Mesangial cell (primary cell): ENCODE data around the gene PAXX. TPM values are rescaled to one million over a fixed set of nuclear protein-coding genes. Genes with fewer than 3 reads are reported as not detected.

ENCODE experiments used
- total RNA-seq: library from RNA; depleted of rRNA; stranded (reverse); fragments of >200 nt; gene quantifications from 2 replicates; pipeline ENCODE4 v1.2.3, GENCODE V29; 2015

PAXX gene, protein sequence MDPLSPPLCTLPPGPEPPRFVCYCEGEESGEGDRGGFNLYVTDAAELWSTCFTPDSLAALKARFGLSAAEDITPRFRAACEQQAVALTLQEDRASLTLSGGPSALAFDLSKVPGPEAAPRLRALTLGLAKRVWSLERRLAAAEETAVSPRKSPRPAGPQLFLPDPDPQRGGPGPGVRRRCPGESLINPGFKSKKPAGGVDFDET
- 49.2 and 65.2 TPM in 2 replicates for total RNA-seq

GRCh38 chr9:136991993-136992818 is at the start of gene PAXX:
TSS of gene PAXX (plus strand) at chr9:136992422. CDS start at chr9:136992444, 22 bp downstream.

GRCh38 chr9:136944519-136945332 is 47.5 kb upstream of the PAXX start, which contains the start of the genes C8G and FBXW5:
TSS of gene C8G (plus strand) at chr9:136945243. CDS start at chr9:136945321, 78 bp downstream.
TSS of gene FBXW5 (minus strand) at chr9:136944738. CDS start at chr9:136944083, 655 bp downstream.

DNA sequence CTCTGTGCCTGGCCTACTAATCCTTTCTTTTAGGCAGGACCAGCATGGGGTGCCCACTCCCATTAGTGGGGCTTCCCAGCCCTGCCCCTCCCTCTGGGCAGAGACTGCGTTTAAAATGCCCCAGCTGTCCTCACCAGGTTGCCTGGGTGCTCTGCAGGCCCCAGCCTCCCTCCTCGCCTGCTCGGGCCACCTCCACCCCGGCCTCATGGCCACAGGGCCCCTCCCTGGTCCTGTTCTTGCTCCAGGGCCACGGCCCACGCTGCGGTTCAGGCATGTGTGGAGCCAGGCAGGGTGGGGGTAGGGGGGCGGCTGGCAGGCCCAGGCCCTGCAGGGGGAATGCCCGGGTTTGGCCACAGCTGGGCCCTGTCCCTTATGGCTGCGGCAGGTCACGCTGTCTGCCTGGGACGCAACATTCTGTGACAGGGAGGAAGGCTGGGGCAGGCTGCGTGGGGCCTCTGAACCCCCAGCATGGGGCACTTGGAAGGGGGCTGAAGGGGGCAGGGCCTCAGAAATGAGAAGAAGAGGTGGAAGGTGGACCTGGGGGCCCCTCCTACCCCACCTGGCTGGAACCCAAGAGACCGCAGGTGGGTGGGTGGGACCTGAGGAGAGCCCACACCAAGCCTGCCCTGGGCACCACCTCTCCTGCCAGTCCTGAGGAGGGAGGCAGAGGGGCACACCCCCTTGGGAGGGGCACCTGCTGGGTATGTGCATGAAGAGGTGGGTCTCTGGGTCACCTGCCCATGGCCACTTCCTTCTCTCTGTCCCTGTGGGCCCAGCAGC is 40.5 kb upstream of the PAXX start, which contains the start of gene LCN12:
LCN12 (plus strand) TSS at position 733 of the 780 bp plus-strand sequence. CDS start 55 bp downstream, outside the sequence.

DNA sequence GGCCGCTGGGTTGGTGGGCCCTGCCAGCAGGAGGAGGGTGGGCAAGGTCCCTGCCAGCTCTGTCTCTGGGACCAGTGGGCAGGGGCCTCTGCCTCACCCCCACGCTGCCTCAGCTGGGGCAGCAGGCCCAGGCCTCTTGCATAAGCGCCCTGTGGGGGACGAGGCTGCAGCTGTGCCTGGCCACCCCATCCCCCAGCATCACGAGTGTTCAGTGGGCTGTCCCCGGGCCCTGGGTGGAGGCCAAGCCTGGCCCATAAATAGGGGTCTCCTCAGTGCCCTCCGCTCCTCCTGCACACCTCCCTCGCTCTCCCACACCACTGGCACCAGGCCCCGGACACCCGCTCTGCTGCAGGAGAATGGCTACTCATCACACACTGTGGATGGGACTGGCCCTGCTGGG is 15.0 kb upstream of the PAXX start, which contains the start of gene PTGDS:
PTGDS (plus strand) TSS at position 282 of the 400 bp plus-strand sequence; CDS start at position 357, 75 bp downstream.

DNA sequence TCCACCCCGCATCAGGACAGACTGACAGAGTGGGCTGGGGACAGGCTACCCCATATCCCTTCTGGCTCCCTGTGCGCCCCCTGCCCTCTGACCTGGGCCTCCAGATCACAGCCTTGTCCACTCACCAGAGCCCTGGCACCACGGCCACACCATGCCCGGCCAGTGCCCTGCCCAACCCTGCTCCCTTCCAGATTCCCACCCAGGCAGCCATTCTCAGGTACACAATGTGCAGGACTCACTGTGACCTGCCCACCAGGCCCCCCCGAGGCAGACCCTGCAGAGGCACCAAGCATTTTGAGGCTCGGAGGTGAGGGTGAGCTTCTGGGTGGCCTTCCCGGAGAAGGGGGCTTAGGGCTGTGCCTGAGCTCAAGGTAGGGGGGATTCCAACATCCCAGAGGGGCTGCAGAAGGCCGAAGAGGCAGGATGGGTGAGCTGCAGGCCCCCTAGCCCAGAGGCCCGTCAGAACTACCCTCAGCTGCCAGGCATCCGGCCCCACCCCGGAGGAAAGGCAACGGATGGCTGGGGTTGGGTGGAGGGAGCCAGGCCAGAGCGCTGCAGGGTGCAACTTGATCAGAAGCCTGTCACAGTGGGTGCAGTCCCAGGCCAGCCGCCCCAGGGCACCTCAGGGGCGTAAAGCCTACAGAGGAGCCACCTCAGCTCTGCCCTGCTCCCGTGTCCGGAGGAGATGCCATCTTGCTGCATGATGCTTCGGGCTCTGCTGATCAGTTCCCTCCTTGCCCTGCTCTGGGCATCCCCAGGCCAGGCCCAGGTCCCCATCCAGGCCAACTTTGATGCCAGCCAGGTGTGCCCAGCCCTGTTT is 9.8 kb upstream of the PAXX start, which contains the start of gene LCNL1:
LCNL1 (plus strand) TSS at position 762 of the 820 bp plus-strand sequence. CDS start 594 bp downstream, outside the sequence.

GRCh38 chr9:136996361-136997292 is 4.4 kb downstream of the PAXX start, which contains the start of gene CLIC3:
TSS of gene CLIC3 (minus strand) at chr9:136996568. CDS start at chr9:136996543, 25 bp downstream.

GRCh38 chr9:137027369-137028262 is 35.4 kb downstream of the PAXX start, which contains the start of gene ABCA2:
TSS of gene ABCA2 (minus strand) at chr9:137028237. CDS start at chr9:137028140, 97 bp downstream.

GRCh38 chr9:137031904-137032640 is 39.9 kb downstream of the PAXX start, which contains the start of gene FUT7:
TSS of gene FUT7 (minus strand) at chr9:137032088. CDS start at chr9:137031991, 97 bp downstream.

Other genes with a start within 250 kb of the PAXX start
- gene LCN10, start 249.5 kb upstream of the PAXX start, total RNA-seq = not detected in 2 replicates
- not detected in 2 replicates for gene LCN6, start 243.9 kb upstream of the PAXX start, total RNA-seq
- not detected in 2 replicates for gene LCN8, start 234.2 kb upstream of the PAXX start, total RNA-seq
- not detected in 2 replicates for gene LCN15, start 227.9 kb upstream of the PAXX start, total RNA-seq
- gene TMEM141, start 201.1 kb upstream of the PAXX start, total RNA-seq = 82.4 and 97.8 TPM in 2 replicates
- 0.25 TPM in 1 of 2 replicates, not detected in the other for gene CCDC183, start 196.1 kb upstream of the PAXX start, total RNA-seq
- gene RABL6, start 184.5 kb upstream of the PAXX start, total RNA-seq = 117 and 144 TPM in 2 replicates
- gene AJM1, start 149.9 kb upstream of the PAXX start, total RNA-seq = 0.81 and 1.5 TPM in 2 replicates
- 109 and 152 TPM in 2 replicates for gene PHPT1, start 143.0 kb upstream of the PAXX start, total RNA-seq
- gene MAMDC4, start 140.1 kb upstream of the PAXX start, total RNA-seq = 1.8 and 3.2 TPM in 2 replicates
- 325 and 364 TPM in 2 replicates for gene EDF1, start 126.1 kb upstream of the PAXX start, total RNA-seq
- gene TRAF2, start 105.9 kb upstream of the PAXX start, total RNA-seq = 10.9 and 22.7 TPM in 2 replicates
- 150 and 168 TPM in 2 replicates for gene FBXW5, start 47.7 kb upstream of the PAXX start, total RNA-seq
- gene C8G, start 47.2 kb upstream of the PAXX start, total RNA-seq = not detected in 2 replicates
- 1.6 TPM in 1 of 2 replicates, not detected in the other for gene LCN12, start 40.1 kb upstream of the PAXX start, total RNA-seq
- 4.2 and 463 TPM in 2 replicates for gene PTGDS, start 14.9 kb upstream of the PAXX start, total RNA-seq
- 2.5 TPM in 1 of 2 replicates, not detected in the other for gene LCNL1, start 9.4 kb upstream of the PAXX start, total RNA-seq
- 16.5 and 47.4 TPM in 2 replicates for gene CLIC3, start 4.1 kb downstream of the PAXX start, total RNA-seq
- 7.7 and 44.4 TPM in 2 replicates for gene ABCA2, start 35.8 kb downstream of the PAXX start, total RNA-seq
- gene FUT7, start 39.7 kb downstream of the PAXX start, total RNA-seq = not detected in 2 replicates
- gene NPDC1, start 53.8 kb downstream of the PAXX start, total RNA-seq = 44.0 and 65.8 TPM in 2 replicates
- not detected in 2 replicates for gene ENTPD2, start 61.6 kb downstream of the PAXX start, total RNA-seq
- gene SAPCD2, start 78.1 kb downstream of the PAXX start, total RNA-seq = 3.5 and 52.6 TPM in 2 replicates
- 6.4 and 13.4 TPM in 2 replicates for gene UAP1L1, start 85.1 kb downstream of the PAXX start, total RNA-seq
- 72.8 and 125 TPM in 2 replicates for gene MAN1B1, start 94.6 kb downstream of the PAXX start, total RNA-seq
- gene DPP7, start 122.3 kb downstream of the PAXX start, total RNA-seq = 65.3 and 87.8 TPM in 2 replicates
- gene GRIN1, start 146.7 kb downstream of the PAXX start, total RNA-seq = 0.13 TPM in 1 of 2 replicates, not detected in the other
- gene LRRC26, start 177.6 kb downstream of the PAXX start, total RNA-seq = 0.16 TPM in 1 of 2 replicates, not detected in the other
- not detected in 2 replicates for gene TMEM210, start 179.6 kb downstream of the PAXX start, total RNA-seq
- 19.6 and 22.9 TPM in 2 replicates for gene ANAPC2, start 196.1 kb downstream of the PAXX start, total RNA-seq
- gene SSNA1, start 196.3 kb downstream of the PAXX start, total RNA-seq = 79.7 and 97.1 TPM in 2 replicates
- 9.5 and 9.6 TPM in 2 replicates for gene TPRN, start 208.3 kb downstream of the PAXX start, total RNA-seq
- gene TMEM203, start 213.2 kb downstream of the PAXX start, total RNA-seq = 36.0 and 40.9 TPM in 2 replicates
- gene NDOR1, start 213.3 kb downstream of the PAXX start, total RNA-seq = 15.2 and 24.0 TPM in 2 replicates
- 1.6 and 5.3 TPM in 2 replicates for gene RNF208, start 229.8 kb downstream of the PAXX start, total RNA-seq
- 0.49 and 2.9 TPM in 2 replicates for gene CYSRT1, start 232.8 kb downstream of the PAXX start, total RNA-seq
- gene RNF224, start 235.1 kb downstream of the PAXX start, total RNA-seq = 0.25 TPM in 1 of 2 replicates, not detected in the other
- not detected in 2 replicates for gene SLC34A3, start 238.5 kb downstream of the PAXX start, total RNA-seq
- 179 and 1,107 TPM in 2 replicates for gene TUBB4B, start 248.9 kb downstream of the PAXX start, total RNA-seq